Measurements from ENCODE around the gene PCBP3. TPM values are rescaled to one million over a fixed set of nuclear protein-coding genes. Genes with fewer than 3 reads are reported as not detected.
A peak's percentile ranks its signal among the peaks of the same experiment; 100 is the strongest.
"Not testable (repeated sequence)": the region's sequence is repeated elsewhere in the genome, so short reads cannot be mapped to it uniquely, and the experiment has no call there.

PCBP3 gene
- total RNA-seq, 6 experiments from 2014 or later: 0.37 to 1.5 (median 0.69) TPM

- H3K27me3 ChIP-seq: no peaks in the 10 kb centered on the region
- intact Hi-C loops (cut with DNase I): no loop called here
- ATAC-seq: no peak
- TF ChIP-seq POLR2A (IDR thresholded peaks at IDR 0.05) (no peak), CTCF (IDR thresholded peaks at IDR 0.05) (no peak)
- peak in 1 of 3 donors; percentile 8 for DNase-seq
- H3K27ac ChIP-seq: no peak overlapping the region
- 54% methylated on average over 15 of the region's 23 CpGs for WGBS (ENCODE audit: insufficient coverage, low coverage, low lambda C conversion rate, missing lambda C conversion rate)
- no peaks in the 10 kb centered on the region for H3K4me1 ChIP-seq
- H3K36me3 ChIP-seq: no peaks in the 10 kb centered on the region
- no peak overlapping the region for H3K4me3 ChIP-seq
- H3K9me3 ChIP-seq: no peaks in the 10 kb centered on the region
Measured at GRCh38 chr21:45607021-45607908, 36.3 kb upstream of the PCBP3 start.

- H3K36me3 ChIP-seq: no peaks in the 10 kb centered on the region
- WGBS (ENCODE audit: insufficient coverage, low coverage, low lambda C conversion rate, missing lambda C conversion rate): 76% methylated on average over 20 of the region's 20 CpGs
- H3K4me1 ChIP-seq: no peaks in the 10 kb centered on the region
- H3K27me3 ChIP-seq: no peaks in the 10 kb centered on the region
- no peak for ATAC-seq
- no peak overlapping the region for H3K27ac ChIP-seq
- peak in 2 of 3 donors; percentile 26 to 28 for DNase-seq
- TF ChIP-seq CTCF (IDR thresholded peaks at IDR 0.05) (no peak), POLR2A (IDR thresholded peaks at IDR 0.05) (no peak)
- H3K9me3 ChIP-seq: no peaks in the 10 kb centered on the region
- no peak overlapping the region for H3K4me3 ChIP-seq
- intact Hi-C loops (cut with DNase I): no loop called here
Measured at GRCh38 chr21:45607909-45608295, 35.6 kb upstream of the PCBP3 start.

GRCh38 chr21:45608747-45609470 lies 34.6 kb upstream of the PCBP3 start:
- intact Hi-C loops (cut with DNase I); ATAC-seq; H3K4me1 ChIP-seq; H3K27ac ChIP-seq; H3K9me3 ChIP-seq; H3K27me3 ChIP-seq; H3K4me3 ChIP-seq; H3K36me3 ChIP-seq; DNase-seq: not testable (repeated sequence)
- WGBS (ENCODE audit: insufficient coverage, low coverage, low lambda C conversion rate, missing lambda C conversion rate): 57% methylated on average over 10 of the region's 15 CpGs

- ATAC-seq; H3K27ac ChIP-seq; intact Hi-C loops (cut with DNase I); H3K9me3 ChIP-seq; H3K27me3 ChIP-seq; H3K36me3 ChIP-seq; H3K4me3 ChIP-seq; H3K4me1 ChIP-seq: not testable (repeated sequence)
- 60% methylated on average over 1 of the region's 6 CpGs for WGBS (ENCODE audit: insufficient coverage, low coverage, low lambda C conversion rate, missing lambda C conversion rate)
- peak in 2 of 3 donors; percentile 8 to 30 for DNase-seq
Measured at GRCh38 chr21:45609616-45610015, 33.9 kb upstream of the PCBP3 start.

- peak in 1 of 3 donors; percentile 7 for DNase-seq
- TF ChIP-seq POLR2A (IDR thresholded peaks at IDR 0.05) (no peak), CTCF (IDR thresholded peaks at IDR 0.05) (no peak)
- WGBS (ENCODE audit: insufficient coverage, low coverage, low lambda C conversion rate, missing lambda C conversion rate): 86% methylated on average over 9 of the region's 12 CpGs
- Histone ChIP-seq H3K27ac (no peak overlapping the region), H3K36me3 (no peaks in the 10 kb centered on the region), H3K4me3 (no peak overlapping the region), H3K9me3 (no peaks in the 10 kb centered on the region), H3K27me3 (no peaks in the 10 kb centered on the region), H3K4me1 (no peaks in the 10 kb centered on the region)
- no peak for ATAC-seq
- intact Hi-C loops (cut with DNase I): no loop called here
Measured at GRCh38 chr21:45611296-45611695, 32.2 kb upstream of the PCBP3 start.

Data from right lobe of liver (tissue), 6 donors.